GM12864 (cell line): ENCODE results near the gene DMRTC2.

Source experiments
- DNase-seq: peaks from one replicate; pipeline ENCODE4 v3.0.0-alpha.2; 2011; ENCODE audit warnings: low read depth
- H3K4me3 ChIP-seq: 2 replicates; pipeline ENCODE4 v1.5.1; 2011; ENCODE audit warnings: mild to moderate bottlenecking, low read depth, low read length, control low read depth
- CTCF ChIP-seq: IDR thresholded peaks from 2 replicates; pipeline ENCODE4 v1.5.1; 2011; ENCODE audit warnings: low read depth, mild to moderate bottlenecking, moderate library complexity, low read length, control low read depth, inconsistent platforms; ENCODE audit errors: missing control alignments

DMRTC2 gene

DNA sequence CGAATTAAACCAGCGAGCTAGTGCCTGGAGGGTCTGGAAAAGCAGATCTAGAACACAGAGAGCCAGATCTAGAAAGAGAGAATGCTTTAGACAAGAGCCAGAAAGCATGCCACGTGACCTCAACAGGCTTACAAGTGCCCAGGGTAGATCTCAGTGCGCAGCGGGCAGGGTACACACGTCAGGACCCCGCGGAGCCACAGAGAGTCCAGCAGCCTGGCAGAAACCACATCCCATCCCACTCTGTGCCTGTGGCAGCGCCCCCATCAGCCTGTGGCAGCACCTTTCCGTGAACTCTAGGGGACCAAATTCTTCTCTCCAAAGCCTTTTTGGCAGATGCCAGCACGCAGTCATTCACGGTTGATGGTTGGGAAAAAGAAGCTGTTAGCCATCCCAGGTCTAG is 44.1 kb downstream of the DMRTC2 start:
- H3K4me3 ChIP-seq, result no peak overlapping the region
- no peak for DNase-seq
- no peak for TF ChIP-seq CTCF

DNA sequence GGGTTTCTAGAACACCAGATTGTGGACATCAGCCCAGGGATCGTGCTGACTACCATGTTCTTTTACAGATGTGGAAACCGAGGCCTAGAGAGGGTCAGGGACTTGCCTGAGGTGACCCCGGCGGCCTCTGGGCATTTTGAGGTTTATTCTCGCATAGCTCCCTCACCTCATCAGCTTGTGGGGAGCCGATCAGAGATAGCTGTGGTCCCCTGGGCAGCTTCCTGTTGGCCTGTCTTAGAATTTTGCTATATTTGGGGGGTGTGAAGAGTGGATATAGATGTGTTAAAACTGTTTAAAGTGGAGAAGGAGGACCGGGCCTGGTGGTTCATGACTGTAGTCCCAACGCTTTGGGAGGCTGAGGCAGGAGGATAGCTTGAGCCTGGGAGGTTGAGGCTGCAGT is 45.1 kb downstream of the DMRTC2 start:
- TF ChIP-seq CTCF, result no peak
- no peak overlapping the region for H3K4me3 ChIP-seq
- no peak for DNase-seq

- DNase-seq, result no peak
- H3K4me3 ChIP-seq, result no peak overlapping the region
- TF ChIP-seq CTCF, result no peak
Observed at GRCh38 chr19:41890936-41891335, 46.1 kb downstream of the DMRTC2 start.

- TF ChIP-seq CTCF, result no peak
- DNase-seq, result no peak
- no peak overlapping the region for H3K4me3 ChIP-seq
Observed at GRCh38 chr19:41892173-41892902, 47.5 kb downstream of the DMRTC2 start.

- peak; percentile 31 for TF ChIP-seq CTCF
- no peak for DNase-seq
- H3K4me3 ChIP-seq, result no peak overlapping the region
Observed at GRCh38 chr19:41893899-41894298, 49.1 kb downstream of the DMRTC2 start.

DNA sequence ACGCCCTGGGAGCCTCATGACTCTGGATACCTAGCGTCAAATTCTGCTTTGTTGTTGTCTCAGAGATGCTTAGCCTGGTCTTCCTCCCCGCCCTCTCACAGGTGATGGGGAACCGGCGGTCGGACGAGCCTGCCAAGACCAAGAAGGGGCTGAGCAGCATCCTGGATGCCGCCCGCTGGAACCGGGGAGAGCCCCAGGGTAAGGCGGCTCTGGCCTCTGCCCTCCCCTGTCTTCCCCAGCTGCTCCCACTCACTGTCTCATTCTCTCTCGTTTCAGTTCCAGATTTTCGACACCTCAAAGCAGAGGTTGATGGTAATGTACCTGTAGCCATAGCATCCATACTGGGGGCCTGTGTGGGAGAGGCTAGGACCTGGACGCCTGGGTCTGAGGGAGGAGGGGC is 49.5 kb downstream of the DMRTC2 start:
- no peak overlapping the region for H3K4me3 ChIP-seq
- no peak for TF ChIP-seq CTCF
- DNase-seq, result no peak
